ENCODE data around the gene CEP41.

The CEP41 gene

GRCh38 chr7:130441408-130441869 is 623 bp upstream of the CEP41 start:
- H3K4me1 ChIP-seq (ENCODE audit: control insufficient read depth in 2 of 2, insufficient read depth in 1 of 2, low read depth in 1 of 2, low read length in 2 of 2): peaks cover 10 to 18% of the 10 kb centered on the region in 2 donors
- WGBS, 2 donors (ENCODE audit: extremely low coverage in 2 of 2, insufficient read length in 2 of 2, insufficient replicate concordance in 1 of 2): no CpG with 5 or more reads among the region's 9 CpGs
- peak overlapping the region; percentile 77 for H3K27ac ChIP-seq (replicated peaks; ENCODE audit: low read length)
- no peaks in the 10 kb centered on the region for H3K27me3 ChIP-seq (ENCODE audit: control insufficient read depth in 3 of 3, insufficient read depth in 3 of 3, low read depth in 1 of 3, low read length in 3 of 3)
- H2BK5ac ChIP-seq (ENCODE audit: low read length): no peak overlapping the region
- H3K36me3 ChIP-seq (replicated peaks in 1 of 2; ENCODE audit: control insufficient read depth in 2 of 2, insufficient read depth in 2 of 2, low read length in 2 of 2): no peaks in the 10 kb centered on the region
- H2BK15ac ChIP-seq (ENCODE audit: low read length): no peak overlapping the region
- H3K79me1 ChIP-seq (ENCODE audit: low read depth, low read length): peaks cover 2% of the 10 kb centered on the region
- no peak overlapping the region for H4K91ac ChIP-seq (ENCODE audit: low read depth, low read length, poor library complexity)
- H2AFZ ChIP-seq (ENCODE audit: low read length): peak overlapping the region; percentile 60
- no peak overlapping the region for H2BK12ac ChIP-seq (ENCODE audit: low read length)
- peak overlapping the region; percentile 62 for H3K4me2 ChIP-seq (ENCODE audit: insufficient read depth, low read length, poor library complexity, severe bottlenecking)
- DNase-seq (ENCODE audit: low spot score): peak; percentile 64
- no peak overlapping the region for H4K8ac ChIP-seq (ENCODE audit: low read depth, low read length)
- no peak overlapping the region for H2AK5ac ChIP-seq (ENCODE audit: low read depth, low read length)
- no peak overlapping the region for H3K23ac ChIP-seq (ENCODE audit: low read depth, low read length, poor library complexity)
- H3K18ac ChIP-seq (ENCODE audit: low read length): no peak overlapping the region
- H3K4me3 ChIP-seq (ENCODE audit: low read length in 2 of 2): peak overlapping the region in 1 of 2 donors; percentile 39
- H3K4ac ChIP-seq (ENCODE audit: low read length): no peak overlapping the region
- no peak overlapping the region for H3K9ac ChIP-seq (ENCODE audit: low read depth, low read length, poor library complexity)
- no peak overlapping the region for H3K14ac ChIP-seq (ENCODE audit: low read length)
- H3K9me3 ChIP-seq (replicated peaks in 1 of 2; ENCODE audit: control insufficient read depth in 2 of 2, insufficient read depth in 1 of 2, low read depth in 1 of 2, low read length in 2 of 2): peaks cover 0 to 29% of the 10 kb centered on the region in 2 donors
- no peak overlapping the region for H2BK120ac ChIP-seq (ENCODE audit: low read depth, low read length)

- H4K91ac ChIP-seq (ENCODE audit: low read depth, low read length, poor library complexity): no peak overlapping the region
- no peak overlapping the region for H2BK120ac ChIP-seq (ENCODE audit: low read depth, low read length)
- peaks cover 14 to 22% of the 10 kb centered on the region in 2 donors for H3K4me1 ChIP-seq (ENCODE audit: control insufficient read depth in 2 of 2, insufficient read depth in 1 of 2, low read depth in 1 of 2, low read length in 2 of 2)
- no peak overlapping the region for H3K4ac ChIP-seq (ENCODE audit: low read length)
- H2BK15ac ChIP-seq (ENCODE audit: low read length): no peak overlapping the region
- H3K18ac ChIP-seq (ENCODE audit: low read length): no peak overlapping the region
- no peak overlapping the region for H4K8ac ChIP-seq (ENCODE audit: low read depth, low read length)
- no peak overlapping the region for H3K27ac ChIP-seq (replicated peaks; ENCODE audit: low read length)
- H3K27me3 ChIP-seq (ENCODE audit: control insufficient read depth in 3 of 3, insufficient read depth in 3 of 3, low read depth in 1 of 3, low read length in 3 of 3): no peaks in the 10 kb centered on the region
- H2BK5ac ChIP-seq (ENCODE audit: low read length): no peak overlapping the region
- H2AFZ ChIP-seq (ENCODE audit: low read length): no peak overlapping the region
- no CpG with 5 or more reads among the region's 1 CpG for WGBS, 2 donors (ENCODE audit: extremely low coverage in 2 of 2, insufficient read length in 2 of 2, insufficient replicate concordance in 1 of 2)
- H3K9me3 ChIP-seq (replicated peaks in 1 of 2; ENCODE audit: control insufficient read depth in 2 of 2, insufficient read depth in 1 of 2, low read depth in 1 of 2, low read length in 2 of 2): peaks cover 0 to 18% of the 10 kb centered on the region in 2 donors
- no peak for DNase-seq (ENCODE audit: low spot score)
- no peak overlapping the region for H3K14ac ChIP-seq (ENCODE audit: low read length)
- peaks cover 2% of the 10 kb centered on the region for H3K79me1 ChIP-seq (ENCODE audit: low read depth, low read length)
- no peak overlapping the region for H3K23ac ChIP-seq (ENCODE audit: low read depth, low read length, poor library complexity)
- H3K9ac ChIP-seq (ENCODE audit: low read depth, low read length, poor library complexity): no peak overlapping the region
- H3K4me2 ChIP-seq (ENCODE audit: insufficient read depth, low read length, poor library complexity, severe bottlenecking): no peak overlapping the region
- H3K36me3 ChIP-seq (replicated peaks in 1 of 2; ENCODE audit: control insufficient read depth in 2 of 2, insufficient read depth in 2 of 2, low read length in 2 of 2): peaks cover 0 to 1% of the 10 kb centered on the region in 2 donors
- H2BK12ac ChIP-seq (ENCODE audit: low read length): no peak overlapping the region
- no peak overlapping the region for H2AK5ac ChIP-seq (ENCODE audit: low read depth, low read length)
- H3K4me3 ChIP-seq (ENCODE audit: low read length in 2 of 2): no peak overlapping the region
These were observed 4.6 kb downstream of the CEP41 start for GRCh38 chr7:130436253-130436652.

GRCh38 chr7:130435311-130435854 is 5.4 kb downstream of the CEP41 start:
- no peak overlapping the region for H2AK5ac ChIP-seq (ENCODE audit: low read depth, low read length)
- no CpG with 5 or more reads among the region's 2 CpGs for WGBS, 2 donors (ENCODE audit: extremely low coverage in 2 of 2, insufficient read length in 2 of 2, insufficient replicate concordance in 1 of 2)
- H3K27me3 ChIP-seq (ENCODE audit: control insufficient read depth in 3 of 3, insufficient read depth in 3 of 3, low read depth in 1 of 3, low read length in 3 of 3): no peaks in the 10 kb centered on the region
- no peak for DNase-seq (ENCODE audit: low spot score)
- no peak overlapping the region for H3K4me2 ChIP-seq (ENCODE audit: insufficient read depth, low read length, poor library complexity, severe bottlenecking)
- H3K23ac ChIP-seq (ENCODE audit: low read depth, low read length, poor library complexity): no peak overlapping the region
- H2BK12ac ChIP-seq (ENCODE audit: low read length): no peak overlapping the region
- no peak overlapping the region for H2BK120ac ChIP-seq (ENCODE audit: low read depth, low read length)
- H3K9me3 ChIP-seq (replicated peaks in 1 of 2; ENCODE audit: control insufficient read depth in 2 of 2, insufficient read depth in 1 of 2, low read depth in 1 of 2, low read length in 2 of 2): peaks cover 0 to 16% of the 10 kb centered on the region in 2 donors
- peaks cover 2% of the 10 kb centered on the region for H3K79me1 ChIP-seq (ENCODE audit: low read depth, low read length)
- no peak overlapping the region for H2AFZ ChIP-seq (ENCODE audit: low read length)
- H2BK15ac ChIP-seq (ENCODE audit: low read length): no peak overlapping the region
- H3K14ac ChIP-seq (ENCODE audit: low read length): no peak overlapping the region
- peaks cover 17 to 27% of the 10 kb centered on the region in 2 donors for H3K4me1 ChIP-seq (ENCODE audit: control insufficient read depth in 2 of 2, insufficient read depth in 1 of 2, low read depth in 1 of 2, low read length in 2 of 2)
- H3K4me3 ChIP-seq (ENCODE audit: low read length in 2 of 2): no peak overlapping the region
- H4K91ac ChIP-seq (ENCODE audit: low read depth, low read length, poor library complexity): no peak overlapping the region
- no peak overlapping the region for H2BK5ac ChIP-seq (ENCODE audit: low read length)
- H3K36me3 ChIP-seq (replicated peaks in 1 of 2; ENCODE audit: control insufficient read depth in 2 of 2, insufficient read depth in 2 of 2, low read length in 2 of 2): peaks cover 0 to 1% of the 10 kb centered on the region in 2 donors
- H3K27ac ChIP-seq (replicated peaks; ENCODE audit: low read length): no peak overlapping the region
- no peak overlapping the region for H3K9ac ChIP-seq (ENCODE audit: low read depth, low read length, poor library complexity)
- no peak overlapping the region for H3K4ac ChIP-seq (ENCODE audit: low read length)
- no peak overlapping the region for H3K18ac ChIP-seq (ENCODE audit: low read length)
- H4K8ac ChIP-seq (ENCODE audit: low read depth, low read length): no peak overlapping the region

GRCh38 chr7:130433301-130433700 is 7.5 kb downstream of the CEP41 start:
- H2BK12ac ChIP-seq (ENCODE audit: low read length): no peak overlapping the region
- no CpG with 5 or more reads among the region's 1 CpG for WGBS, 2 donors (ENCODE audit: extremely low coverage in 2 of 2, insufficient read length in 2 of 2, insufficient replicate concordance in 1 of 2)
- H3K9me3 ChIP-seq (replicated peaks in 1 of 2; ENCODE audit: control insufficient read depth in 2 of 2, insufficient read depth in 1 of 2, low read depth in 1 of 2, low read length in 2 of 2): peaks cover 0 to 4% of the 10 kb centered on the region in 2 donors
- H3K23ac ChIP-seq (ENCODE audit: low read depth, low read length, poor library complexity): no peak overlapping the region
- H3K4me2 ChIP-seq (ENCODE audit: insufficient read depth, low read length, poor library complexity, severe bottlenecking): no peak overlapping the region
- H3K27me3 ChIP-seq (ENCODE audit: control insufficient read depth in 3 of 3, insufficient read depth in 3 of 3, low read depth in 1 of 3, low read length in 3 of 3): no peaks in the 10 kb centered on the region
- no peak overlapping the region for H3K14ac ChIP-seq (ENCODE audit: low read length)
- no peak overlapping the region for H2BK15ac ChIP-seq (ENCODE audit: low read length)
- H2AK5ac ChIP-seq (ENCODE audit: low read depth, low read length): no peak overlapping the region
- H2BK120ac ChIP-seq (ENCODE audit: low read depth, low read length): no peak overlapping the region
- H3K4me3 ChIP-seq (ENCODE audit: low read length in 2 of 2): no peak overlapping the region
- H3K4me1 ChIP-seq (ENCODE audit: control insufficient read depth in 2 of 2, insufficient read depth in 1 of 2, low read depth in 1 of 2, low read length in 2 of 2): peaks cover 12 to 30% of the 10 kb centered on the region in 2 donors
- no peak overlapping the region for H4K91ac ChIP-seq (ENCODE audit: low read depth, low read length, poor library complexity)
- no peak overlapping the region for H4K8ac ChIP-seq (ENCODE audit: low read depth, low read length)
- no peak for DNase-seq (ENCODE audit: low spot score)
- H3K36me3 ChIP-seq (replicated peaks in 1 of 2; ENCODE audit: control insufficient read depth in 2 of 2, insufficient read depth in 2 of 2, low read length in 2 of 2): peaks cover 0 to 1% of the 10 kb centered on the region in 2 donors
- no peak overlapping the region for H3K18ac ChIP-seq (ENCODE audit: low read length)
- H3K79me1 ChIP-seq (ENCODE audit: low read depth, low read length): no peaks in the 10 kb centered on the region
- H3K9ac ChIP-seq (ENCODE audit: low read depth, low read length, poor library complexity): no peak overlapping the region
- no peak overlapping the region for H3K4ac ChIP-seq (ENCODE audit: low read length)
- H3K27ac ChIP-seq (replicated peaks; ENCODE audit: low read length): no peak overlapping the region
- H2BK5ac ChIP-seq (ENCODE audit: low read length): no peak overlapping the region
- H2AFZ ChIP-seq (ENCODE audit: low read length): no peak overlapping the region
